Neural crest cell (in vitro differentiated cells): ENCODE measurements around the gene A2M. TPM values are rescaled to one million over a fixed set of nuclear protein-coding genes. Genes with fewer than 3 reads are reported as not detected.

Experiments
- DNase-seq: peaks from one replicate; pipeline ENCODE4 v3.0.0; 2021; ENCODE audit warnings: low read depth, mixed read lengths, low spot score
- H3K27ac Mint-ChIP-seq: one replicate; pipeline ENCODE4 v1.8.0; 2021; ENCODE audit warnings: mild to moderate bottlenecking, mixed read lengths; ENCODE audit not compliant: unreplicated experiment
- H3K27me3 Mint-ChIP-seq: 2 replicates; pipeline ENCODE4 v1.8.0; 2021; ENCODE audit warnings: low read depth, mild to moderate bottlenecking, mixed read lengths
- H3K36me3 Mint-ChIP-seq: 2 replicates; pipeline ENCODE4 v1.8.0; 2021; ENCODE audit warnings: low read depth, mild to moderate bottlenecking, mixed read lengths
- H3K4me1 Mint-ChIP-seq: 2 replicates; pipeline ENCODE4 v1.8.0; 2021; ENCODE audit warnings: mixed read lengths
- H3K4me3 Mint-ChIP-seq: one replicate; pipeline ENCODE4 v1.8.0; 2021; ENCODE audit warnings: mild to moderate bottlenecking, mixed read lengths
- H3K9me3 Mint-ChIP-seq: 2 replicates; pipeline ENCODE4 v1.8.0; 2021; ENCODE audit warnings: mixed read lengths
- CTCF ChIP-seq: fragments of 200-600 bp; sonication (generic); conservative IDR thresholded peaks from 2 replicates; pipeline ENCODE4 v1.5.0; 2021; ENCODE audit warnings: antibody characterized with exemption, mild to moderate bottlenecking
- long read RNA-seq: library from polyadenylated mRNA; unstranded; transcript quantifications from one replicate; pipeline ENCODE4 v2.0.0, GENCODE V29; 2020
- total RNA-seq: library from RNA; stranded (reverse); gene quantifications from 2 replicates; pipeline ENCODE4 v1.2.1, GENCODE V29; 2021

A2M gene
- total RNA-seq = 66.4 and 76.7 TPM in 2 replicates
- long read RNA-seq, full-length matches to known transcripts = 38 of 77 reads
- long read RNA-seq, partial matches to known transcripts = 33 of 77 reads
- long read RNA-seq, other reads (novel, unspliced or antisense) = 6 of 77 reads

DNA sequence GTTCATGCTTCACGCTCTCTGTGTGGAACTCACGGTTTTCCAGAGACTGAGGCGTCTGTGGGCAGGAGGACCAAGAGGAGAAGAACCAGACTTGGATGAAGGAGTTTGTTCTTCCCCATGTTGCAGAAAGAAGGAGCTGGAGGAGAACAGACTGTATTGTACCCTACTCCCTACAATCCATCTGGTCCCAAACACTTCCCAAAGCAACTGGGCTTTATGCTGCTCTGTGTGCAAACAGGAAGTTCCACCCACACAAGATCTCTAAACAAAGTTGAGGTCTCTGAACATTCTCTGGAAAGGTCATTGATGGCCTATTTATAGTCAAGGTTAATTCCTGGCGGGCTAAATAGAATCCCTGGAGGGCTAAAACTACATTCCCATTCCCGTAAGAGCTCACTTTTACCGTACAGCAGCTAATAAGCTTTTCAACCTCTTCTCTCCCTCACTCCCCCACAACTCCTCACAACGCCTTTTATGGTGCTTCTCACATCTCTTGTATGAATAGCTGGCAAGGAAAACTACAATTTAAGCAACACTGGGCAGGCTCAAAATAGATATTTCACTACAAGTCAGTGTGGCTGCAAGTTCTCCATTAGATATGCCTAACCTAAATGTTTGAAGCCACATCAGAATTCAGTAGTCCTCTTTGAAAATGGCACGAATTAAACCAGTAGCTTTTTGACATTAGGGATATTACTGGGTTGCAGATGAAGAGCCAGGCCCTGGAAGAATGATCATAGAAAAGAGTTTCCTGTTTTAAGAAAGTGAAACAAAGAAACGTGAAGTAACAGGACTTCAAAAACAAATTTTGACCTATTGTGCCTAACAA, at the start of gene A2M:
A2M (minus strand) TSS at position 189 of the 829 bp plus-strand sequence; CDS start at position 119, 70 bp downstream.
- DNase-seq = no peak
- peaks cover 42% of the 10 kb centered on the region for H3K4me1 Mint-ChIP-seq
- no peaks in the 10 kb centered on the region for H3K27me3 Mint-ChIP-seq
- peak within 1 kb of the TSS; percentile 56 for H3K4me3 Mint-ChIP-seq
- peaks cover 12% of the 10 kb centered on the region for H3K36me3 Mint-ChIP-seq
- H3K27ac Mint-ChIP-seq = peak within 1 kb of the TSS; percentile 16
- no peaks in the 10 kb centered on the region for H3K9me3 Mint-ChIP-seq
- no peak for TF ChIP-seq CTCF

- Mint-ChIP-seq H3K4me3 (no peak overlapping the region), H3K9me3 (peaks cover 2% of the 10 kb centered on the region), H3K4me1 (peaks cover 42% of the 10 kb centered on the region), H3K27me3 (no peaks in the 10 kb centered on the region), H3K27ac (no peak overlapping the region), H3K36me3 (peaks cover 2% of the 10 kb centered on the region)
- TF ChIP-seq CTCF = no peak
- DNase-seq = no peak
These were observed 47.7 kb upstream of the A2M start for GRCh38 chr12:9163392-9163791.

GRCh38 chr12:9156119-9156518, 40.4 kb upstream of the A2M start:
- H3K9me3 Mint-ChIP-seq = peaks cover 12% of the 10 kb centered on the region
- H3K36me3 Mint-ChIP-seq = peaks cover 3% of the 10 kb centered on the region
- no peak for DNase-seq
- no peak overlapping the region for H3K4me3 Mint-ChIP-seq
- H3K27me3 Mint-ChIP-seq = no peaks in the 10 kb centered on the region
- TF ChIP-seq CTCF = no peak
- H3K27ac Mint-ChIP-seq = no peak overlapping the region
- H3K4me1 Mint-ChIP-seq = peaks cover 20% of the 10 kb centered on the region

GRCh38 chr12:9149372-9149771, 33.7 kb upstream of the A2M start:
- Mint-ChIP-seq H3K4me3 (no peak overlapping the region), H3K4me1 (no peaks in the 10 kb centered on the region), H3K36me3 (peaks cover 12% of the 10 kb centered on the region), H3K27ac (no peak overlapping the region), H3K9me3 (peaks cover 12% of the 10 kb centered on the region), H3K27me3 (no peaks in the 10 kb centered on the region)
- no peak for TF ChIP-seq CTCF
- no peak for DNase-seq

GRCh38 chr12:9148926-9149325, 33.2 kb upstream of the A2M start:
- Mint-ChIP-seq H3K36me3 (peaks cover 15% of the 10 kb centered on the region), H3K4me3 (no peak overlapping the region), H3K27me3 (no peaks in the 10 kb centered on the region), H3K9me3 (peaks cover 14% of the 10 kb centered on the region), H3K4me1 (no peaks in the 10 kb centered on the region), H3K27ac (no peak overlapping the region)
- no peak for DNase-seq
- no peak for TF ChIP-seq CTCF
